Measurements from ENCODE around the gene GJB4.

- TF ChIP-seq, protein P1, sequence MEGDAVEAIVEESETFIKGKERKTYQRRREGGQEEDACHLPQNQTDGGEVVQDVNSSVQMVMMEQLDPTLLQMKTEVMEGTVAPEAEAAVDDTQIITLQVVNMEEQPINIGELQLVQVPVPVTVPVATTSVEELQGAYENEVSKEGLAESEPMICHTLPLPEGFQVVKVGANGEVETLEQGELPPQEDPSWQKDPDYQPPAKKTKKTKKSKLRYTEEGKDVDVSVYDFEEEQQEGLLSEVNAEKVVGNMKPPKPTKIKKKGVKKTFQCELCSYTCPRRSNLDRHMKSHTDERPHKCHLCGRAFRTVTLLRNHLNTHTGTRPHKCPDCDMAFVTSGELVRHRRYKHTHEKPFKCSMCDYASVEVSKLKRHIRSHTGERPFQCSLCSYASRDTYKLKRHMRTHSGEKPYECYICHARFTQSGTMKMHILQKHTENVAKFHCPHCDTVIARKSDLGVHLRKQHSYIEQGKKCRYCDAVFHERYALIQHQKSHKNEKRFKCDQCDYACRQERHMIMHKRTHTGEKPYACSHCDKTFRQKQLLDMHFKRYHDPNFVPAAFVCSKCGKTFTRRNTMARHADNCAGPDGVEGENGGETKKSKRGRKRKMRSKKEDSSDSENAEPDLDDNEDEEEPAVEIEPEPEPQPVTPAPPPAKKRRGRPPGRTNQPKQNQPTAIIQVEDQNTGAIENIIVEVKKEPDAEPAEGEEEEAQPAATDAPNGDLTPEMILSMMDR (IDR thresholded peaks at IDR 0.05; ENCODE audit: poor library complexity) = no peak
- TF ChIP-seq EZH2phosphoT487 (IDR thresholded peaks at IDR 0.05; ENCODE audit: low read depth, severe bottlenecking, unreplicated experiment) (no peak), EZH2 (IDR thresholded peaks at IDR 0.05; ENCODE audit: borderline replicate concordance) (no peak)
Measured at GRCh38 chr1:34712007-34712688, 47.4 kb upstream of the GJB4 start.

Measured in hepatocyte (in vitro differentiated cells).